ENCODE data around the gene STMP1. TPM values are rescaled to one million over a fixed set of nuclear protein-coding genes. Genes with fewer than 3 reads are reported as not detected.

Gene STMP1
- total RNA-seq, 4 donors from 2014 or later, result 7.7 to 19.9 (median 11.8) TPM

DNA sequence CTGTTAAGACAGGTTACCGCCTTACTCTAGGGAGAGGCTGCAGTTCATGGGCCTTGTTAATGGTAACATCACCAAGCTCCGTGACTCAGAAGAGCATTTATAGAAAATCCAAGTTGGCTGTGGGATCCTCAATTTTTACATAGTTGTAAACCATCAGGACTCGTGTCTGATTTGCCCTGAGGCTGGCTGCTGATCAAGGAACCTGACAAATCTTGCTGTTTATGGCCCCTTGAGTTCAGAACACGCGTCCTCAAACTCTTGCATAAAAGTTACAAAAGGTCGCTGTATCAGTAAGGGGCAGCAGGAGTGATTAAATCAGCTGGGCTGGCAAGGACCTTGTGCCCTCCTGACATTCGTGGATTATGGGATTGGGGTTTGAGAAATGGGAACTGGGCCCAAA, 61.1 kb downstream of the STMP1 start:
- intact Hi-C loops (cut with DNase I; ENCODE audit: low total_unique reads) (no loop called here), in situ Hi-C loops (cut with MboI; ENCODE audit: low sequenced_read_pairs in 4 of 4) (no loop called here)
- ATAC-seq (no peak), DNase-seq (no peak)
- TF ChIP-seq POLR2A (IDR thresholded peaks at IDR 0.05), result no peak
- TF ChIP-seq, protein P1, sequence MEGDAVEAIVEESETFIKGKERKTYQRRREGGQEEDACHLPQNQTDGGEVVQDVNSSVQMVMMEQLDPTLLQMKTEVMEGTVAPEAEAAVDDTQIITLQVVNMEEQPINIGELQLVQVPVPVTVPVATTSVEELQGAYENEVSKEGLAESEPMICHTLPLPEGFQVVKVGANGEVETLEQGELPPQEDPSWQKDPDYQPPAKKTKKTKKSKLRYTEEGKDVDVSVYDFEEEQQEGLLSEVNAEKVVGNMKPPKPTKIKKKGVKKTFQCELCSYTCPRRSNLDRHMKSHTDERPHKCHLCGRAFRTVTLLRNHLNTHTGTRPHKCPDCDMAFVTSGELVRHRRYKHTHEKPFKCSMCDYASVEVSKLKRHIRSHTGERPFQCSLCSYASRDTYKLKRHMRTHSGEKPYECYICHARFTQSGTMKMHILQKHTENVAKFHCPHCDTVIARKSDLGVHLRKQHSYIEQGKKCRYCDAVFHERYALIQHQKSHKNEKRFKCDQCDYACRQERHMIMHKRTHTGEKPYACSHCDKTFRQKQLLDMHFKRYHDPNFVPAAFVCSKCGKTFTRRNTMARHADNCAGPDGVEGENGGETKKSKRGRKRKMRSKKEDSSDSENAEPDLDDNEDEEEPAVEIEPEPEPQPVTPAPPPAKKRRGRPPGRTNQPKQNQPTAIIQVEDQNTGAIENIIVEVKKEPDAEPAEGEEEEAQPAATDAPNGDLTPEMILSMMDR (IDR thresholded peaks at IDR 0.05 in 4 of 5, conservative IDR thresholded peaks at IDR 0.05 in 1 of 5), result no peak
- Histone ChIP-seq H3K4me1 (no peaks in the 10 kb centered on the region), H3K9me3 (no peaks in the 10 kb centered on the region), H3K27me3 (no peaks in the 10 kb centered on the region), H3K27ac (no peak overlapping the region), H3K4me3 (no peak overlapping the region), H3K36me3 (no peaks in the 10 kb centered on the region)

Other genes starting within 250 kb of the STMP1 start
- gene CNOT4, start 152.4 kb upstream of the STMP1 start, total RNA-seq, result 10 to 100 TPM; 25.5 to 38.1 (median 30.7) TPM
- gene NUP205, start 104.6 kb upstream of the STMP1 start, total RNA-seq, result 10 to 100 TPM; 12.7 to 33.5 (median 23.6) TPM
- not detected for gene SLC13A4, start 65.7 kb downstream of the STMP1 start, total RNA-seq
- gene FAM180A, start 86.3 kb downstream of the STMP1 start, total RNA-seq, result 1 to 10 TPM in 2 of 4 donors, under 1 TPM in 1, not detected in 1; 0.65 to 1.9 (median 1.4) TPM